ENCODE data around the gene SND1. TPM values are rescaled to one million over a fixed set of nuclear protein-coding genes. Genes with fewer than 3 reads are reported as not detected.

Gene SND1
- total and polyA plus RNA-seq, 5 donors from 2014 or later: 84.4 to 121 (median 86.9) TPM

- Mint-ChIP-seq H3K27ac (no peak overlapping the region), H3K4me3 (peak overlapping the region in 1 of 4 donors; percentile 7), H3K9me3 (peaks cover 0 to 11% (median 5%) of the 10 kb centered on the region in 7 donors), H3K36me3 (peaks cover 64% of the 10 kb centered on the region), H3K4me1 (peaks cover 16 to 44% (median 22%) of the 10 kb centered on the region in 4 donors), H3K27me3 (no peaks in the 10 kb centered on the region)
- H3K27me3 ChIP-seq (ENCODE audit: control insufficient read depth, insufficient read depth, low read length): no peaks in the 10 kb centered on the region
- H3K27ac ChIP-seq (ENCODE audit: insufficient read depth, low read length, poor library complexity, severe bottlenecking): no peak overlapping the region
- peaks cover 19% of the 10 kb centered on the region for H3K36me3 ChIP-seq (ENCODE audit: control insufficient read depth, insufficient read depth, low read length)
- no peaks in the 10 kb centered on the region for H3K4me1 ChIP-seq (ENCODE audit: control insufficient read depth, insufficient read depth, low read length, poor library complexity, severe bottlenecking)
- peaks cover 6 to 12% of the 10 kb centered on the region in 2 experiments for H3K9me3 ChIP-seq (ENCODE audit: control insufficient read depth in 2 of 2, low read length in 2 of 2)
- DNase-seq: no peak
- H3K4me3 ChIP-seq (ENCODE audit: low read depth, low read length): no peak overlapping the region
- no peak for ATAC-seq (ENCODE audit: low read depth in 2 of 2)
Observed at GRCh38 chr7:127678337-127678736, 26.3 kb downstream of the SND1 start.

GRCh38 chr7:127678947-127679346 is 27.0 kb downstream of the SND1 start:
- ATAC-seq (ENCODE audit: low read depth in 2 of 2) (no peak), DNase-seq (peak in 1 of 3 donors; percentile 9)
- no peak overlapping the region for H3K27ac Mint-ChIP-seq
- peaks cover 17 to 47% (median 24%) of the 10 kb centered on the region in 4 donors for H3K4me1 Mint-ChIP-seq
- no peak overlapping the region for H3K27ac ChIP-seq (ENCODE audit: insufficient read depth, low read length, poor library complexity, severe bottlenecking)
- no peaks in the 10 kb centered on the region for H3K27me3 Mint-ChIP-seq
- no peak overlapping the region for H3K4me3 Mint-ChIP-seq
- H3K9me3 ChIP-seq (ENCODE audit: control insufficient read depth in 2 of 2, low read length in 2 of 2): peaks cover 6 to 12% of the 10 kb centered on the region in 2 experiments
- peaks cover 0 to 11% (median 5%) of the 10 kb centered on the region in 7 donors for H3K9me3 Mint-ChIP-seq
- H3K36me3 ChIP-seq (ENCODE audit: control insufficient read depth, insufficient read depth, low read length): peaks cover 19% of the 10 kb centered on the region
- no peaks in the 10 kb centered on the region for H3K4me1 ChIP-seq (ENCODE audit: control insufficient read depth, insufficient read depth, low read length, poor library complexity, severe bottlenecking)
- no peaks in the 10 kb centered on the region for H3K27me3 ChIP-seq (ENCODE audit: control insufficient read depth, insufficient read depth, low read length)
- peaks cover 61% of the 10 kb centered on the region for H3K36me3 Mint-ChIP-seq
- no peak overlapping the region for H3K4me3 ChIP-seq (ENCODE audit: low read depth, low read length)

GRCh38 chr7:127680983-127681382 is 29.0 kb downstream of the SND1 start:
- Histone ChIP-seq H3K27ac (ENCODE audit: insufficient read depth, low read length, poor library complexity, severe bottlenecking) (no peak overlapping the region), H3K4me1 (ENCODE audit: control insufficient read depth, insufficient read depth, low read length, poor library complexity, severe bottlenecking) (no peaks in the 10 kb centered on the region), H3K27me3 (ENCODE audit: control insufficient read depth, insufficient read depth, low read length) (no peaks in the 10 kb centered on the region), H3K36me3 (ENCODE audit: control insufficient read depth, insufficient read depth, low read length) (peaks cover 17% of the 10 kb centered on the region), H3K9me3 (ENCODE audit: control insufficient read depth in 2 of 2, low read length in 2 of 2) (peaks cover 6 to 12% of the 10 kb centered on the region in 2 experiments), H3K4me3 (ENCODE audit: low read depth, low read length) (no peak overlapping the region)
- Mint-ChIP-seq H3K36me3 (peaks cover 50% of the 10 kb centered on the region), H3K4me1 (peaks cover 22 to 52% (median 36%) of the 10 kb centered on the region in 4 donors), H3K27me3 (no peaks in the 10 kb centered on the region), H3K27ac (no peak overlapping the region), H3K9me3 (peaks cover 0 to 11% (median 5%) of the 10 kb centered on the region in 7 donors), H3K4me3 (no peak overlapping the region)
- ATAC-seq (ENCODE audit: low read depth in 2 of 2) (no peak), DNase-seq (no peak)

- no peak overlapping the region for H3K4me3 ChIP-seq (ENCODE audit: low read depth, low read length)
- H3K27me3 Mint-ChIP-seq: no peaks in the 10 kb centered on the region
- H3K36me3 ChIP-seq (ENCODE audit: control insufficient read depth, insufficient read depth, low read length): peaks cover 24% of the 10 kb centered on the region
- no peak overlapping the region for H3K4me3 Mint-ChIP-seq
- peaks cover 22 to 50% (median 35%) of the 10 kb centered on the region in 4 donors for H3K4me1 Mint-ChIP-seq
- no peak for ATAC-seq (ENCODE audit: low read depth in 2 of 2)
- peaks cover 6 to 12% of the 10 kb centered on the region in 2 experiments for H3K9me3 ChIP-seq (ENCODE audit: control insufficient read depth in 2 of 2, low read length in 2 of 2)
- H3K27me3 ChIP-seq (ENCODE audit: control insufficient read depth, insufficient read depth, low read length): no peaks in the 10 kb centered on the region
- peaks cover 48% of the 10 kb centered on the region for H3K36me3 Mint-ChIP-seq
- no peak for DNase-seq
- no peaks in the 10 kb centered on the region for H3K4me1 ChIP-seq (ENCODE audit: control insufficient read depth, insufficient read depth, low read length, poor library complexity, severe bottlenecking)
- H3K27ac ChIP-seq (ENCODE audit: insufficient read depth, low read length, poor library complexity, severe bottlenecking): no peak overlapping the region
- no peak overlapping the region for H3K27ac Mint-ChIP-seq
- H3K9me3 Mint-ChIP-seq: peaks cover 0 to 11% (median 5%) of the 10 kb centered on the region in 7 donors
Observed at GRCh38 chr7:127682140-127682539, 30.1 kb downstream of the SND1 start.

- Histone ChIP-seq H3K36me3 (ENCODE audit: control insufficient read depth, insufficient read depth, low read length) (peaks cover 32% of the 10 kb centered on the region), H3K9me3 (ENCODE audit: control insufficient read depth in 2 of 2, low read length in 2 of 2) (peaks cover 6 to 8% of the 10 kb centered on the region in 2 experiments), H3K27ac (ENCODE audit: insufficient read depth, low read length, poor library complexity, severe bottlenecking) (no peak overlapping the region), H3K4me1 (ENCODE audit: control insufficient read depth, insufficient read depth, low read length, poor library complexity, severe bottlenecking) (no peaks in the 10 kb centered on the region), H3K4me3 (ENCODE audit: low read depth, low read length) (no peak overlapping the region), H3K27me3 (ENCODE audit: control insufficient read depth, insufficient read depth, low read length) (no peaks in the 10 kb centered on the region)
- DNase-seq (no peak), ATAC-seq (ENCODE audit: low read depth in 2 of 2) (no peak)
- H3K36me3 Mint-ChIP-seq: peaks cover 37% of the 10 kb centered on the region
- H3K9me3 Mint-ChIP-seq: peaks cover 0 to 11% (median 5%) of the 10 kb centered on the region in 7 donors
- H3K4me3 Mint-ChIP-seq: no peak overlapping the region
- H3K4me1 Mint-ChIP-seq: peaks cover 22 to 41% (median 32%) of the 10 kb centered on the region in 4 donors
- peak overlapping the region in 1 of 3 donors; percentile 8 for H3K27ac Mint-ChIP-seq
- H3K27me3 Mint-ChIP-seq: no peaks in the 10 kb centered on the region
Observed at GRCh38 chr7:127683776-127684681, 32.0 kb downstream of the SND1 start.

- peaks cover 51% of the 10 kb centered on the region for H3K36me3 ChIP-seq (ENCODE audit: control insufficient read depth, insufficient read depth, low read length)
- DNase-seq (no peak), ATAC-seq (ENCODE audit: low read depth in 2 of 2) (no peak)
- no peaks in the 10 kb centered on the region for H3K27me3 ChIP-seq (ENCODE audit: control insufficient read depth, insufficient read depth, low read length)
- Mint-ChIP-seq H3K4me3 (no peak overlapping the region), H3K27me3 (no peaks in the 10 kb centered on the region), H3K9me3 (no peaks in the 10 kb centered on the region), H3K4me1 (peaks cover 11 to 39% (median 19%) of the 10 kb centered on the region in 4 donors), H3K36me3 (peaks cover 42% of the 10 kb centered on the region), H3K27ac (no peak overlapping the region)
- H3K27ac ChIP-seq (ENCODE audit: insufficient read depth, low read length, poor library complexity, severe bottlenecking): no peak overlapping the region
- no peaks in the 10 kb centered on the region for H3K9me3 ChIP-seq (ENCODE audit: control insufficient read depth in 2 of 2, low read length in 2 of 2)
- no peak overlapping the region for H3K4me3 ChIP-seq (ENCODE audit: low read depth, low read length)
- H3K4me1 ChIP-seq (ENCODE audit: control insufficient read depth, insufficient read depth, low read length, poor library complexity, severe bottlenecking): no peaks in the 10 kb centered on the region
Observed at GRCh38 chr7:127689194-127689772, 37.3 kb downstream of the SND1 start.

GRCh38 chr7:127690337-127690736 is 38.3 kb downstream of the SND1 start:
- Mint-ChIP-seq H3K27ac (no peak overlapping the region), H3K36me3 (peaks cover 51% of the 10 kb centered on the region), H3K27me3 (no peaks in the 10 kb centered on the region), H3K9me3 (no peaks in the 10 kb centered on the region), H3K4me1 (peaks cover 7 to 31% (median 13%) of the 10 kb centered on the region in 4 donors), H3K4me3 (no peak overlapping the region)
- H3K27me3 ChIP-seq (ENCODE audit: control insufficient read depth, insufficient read depth, low read length): no peaks in the 10 kb centered on the region
- no peaks in the 10 kb centered on the region for H3K9me3 ChIP-seq (ENCODE audit: control insufficient read depth in 2 of 2, low read length in 2 of 2)
- H3K36me3 ChIP-seq (ENCODE audit: control insufficient read depth, insufficient read depth, low read length): peaks cover 62% of the 10 kb centered on the region
- DNase-seq (no peak), ATAC-seq (ENCODE audit: low read depth in 2 of 2) (no peak)
- no peaks in the 10 kb centered on the region for H3K4me1 ChIP-seq (ENCODE audit: control insufficient read depth, insufficient read depth, low read length, poor library complexity, severe bottlenecking)
- H3K27ac ChIP-seq (ENCODE audit: insufficient read depth, low read length, poor library complexity, severe bottlenecking): no peak overlapping the region
- H3K4me3 ChIP-seq (ENCODE audit: low read depth, low read length): no peak overlapping the region
